Measurements from ENCODE around the gene SLC22A12.

- TF ChIP-seq, protein P1, sequence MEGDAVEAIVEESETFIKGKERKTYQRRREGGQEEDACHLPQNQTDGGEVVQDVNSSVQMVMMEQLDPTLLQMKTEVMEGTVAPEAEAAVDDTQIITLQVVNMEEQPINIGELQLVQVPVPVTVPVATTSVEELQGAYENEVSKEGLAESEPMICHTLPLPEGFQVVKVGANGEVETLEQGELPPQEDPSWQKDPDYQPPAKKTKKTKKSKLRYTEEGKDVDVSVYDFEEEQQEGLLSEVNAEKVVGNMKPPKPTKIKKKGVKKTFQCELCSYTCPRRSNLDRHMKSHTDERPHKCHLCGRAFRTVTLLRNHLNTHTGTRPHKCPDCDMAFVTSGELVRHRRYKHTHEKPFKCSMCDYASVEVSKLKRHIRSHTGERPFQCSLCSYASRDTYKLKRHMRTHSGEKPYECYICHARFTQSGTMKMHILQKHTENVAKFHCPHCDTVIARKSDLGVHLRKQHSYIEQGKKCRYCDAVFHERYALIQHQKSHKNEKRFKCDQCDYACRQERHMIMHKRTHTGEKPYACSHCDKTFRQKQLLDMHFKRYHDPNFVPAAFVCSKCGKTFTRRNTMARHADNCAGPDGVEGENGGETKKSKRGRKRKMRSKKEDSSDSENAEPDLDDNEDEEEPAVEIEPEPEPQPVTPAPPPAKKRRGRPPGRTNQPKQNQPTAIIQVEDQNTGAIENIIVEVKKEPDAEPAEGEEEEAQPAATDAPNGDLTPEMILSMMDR (IDR thresholded peaks at IDR 0.05), result no peak
- no peak for TF ChIP-seq POLR2A (IDR thresholded peaks at IDR 0.05)
Observed at GRCh38 chr11:64632237-64632636, 41.2 kb downstream of the SLC22A12 start.

Measured in Peyer's patch (tissue), 4 donors.